ENCODE measurements around the gene SLC2A4RG.

- TF ChIP-seq CTCF (IDR thresholded peaks at IDR 0.05 in 8 of 11, conservative IDR thresholded peaks at IDR 0.05 in 3 of 11) (no peak), POLR2A (IDR thresholded peaks at IDR 0.05) (no peak), POLR2AphosphoS5 (IDR thresholded peaks at IDR 0.05) (no peak)
Observed at GRCh38 chr20:63703976-63704748, 35.4 kb upstream of the SLC2A4RG start.

All from spleen (tissue), 7 donors.